D341Med (cell line): Measurements from ENCODE around the gene CFAP58.
"Not testable (repeated sequence)": the region's sequence is repeated elsewhere in the genome, so short reads cannot be mapped to it uniquely, and the experiment has no call there.

Experiments
- DNase-seq: peaks from one replicate; pipeline ENCODE4 v3.0.0; 2012; ENCODE audit warnings: low spot score

CFAP58 gene

GRCh38 chr10:104437226-104437625 lies 83.6 kb downstream of the CFAP58 start:
- no peak for DNase-seq

GRCh38 chr10:104440221-104440620 lies 86.6 kb downstream of the CFAP58 start:
- no peak for DNase-seq

- DNase-seq, result no peak
Measured at GRCh38 chr10:104441329-104442000, 87.8 kb downstream of the CFAP58 start.

- DNase-seq, result no peak
Measured at GRCh38 chr10:104445359-104445758, 91.7 kb downstream of the CFAP58 start.

- DNase-seq, result no peak
Measured at GRCh38 chr10:104446151-104446550, 92.5 kb downstream of the CFAP58 start.

- DNase-seq, result no peak
Measured at GRCh38 chr10:104447331-104447730, 93.7 kb downstream of the CFAP58 start.

- DNase-seq, result no peak
Measured at GRCh38 chr10:104447906-104448305, 94.3 kb downstream of the CFAP58 start.

GRCh38 chr10:104449391-104449790 lies 95.8 kb downstream of the CFAP58 start:
- no peak for DNase-seq

GRCh38 chr10:104450490-104450889 lies 96.9 kb downstream of the CFAP58 start:
- DNase-seq, result no peak

- no peak for DNase-seq
Measured at GRCh38 chr10:104450954-104451353, 97.3 kb downstream of the CFAP58 start.

- DNase-seq, result peak; percentile 21
Measured at GRCh38 chr10:104452977-104453376, 99.3 kb downstream of the CFAP58 start.

GRCh38 chr10:104456802-104457542 lies 103.3 kb downstream of the CFAP58 start:
- no peak for DNase-seq

- no peak for DNase-seq
Measured at GRCh38 chr10:104457543-104457828, 103.9 kb downstream of the CFAP58 start.

- not testable (repeated sequence) for DNase-seq
Measured at GRCh38 chr10:104465575-104465974, 111.9 kb downstream of the CFAP58 start.

- not testable (repeated sequence) for DNase-seq
Measured at GRCh38 chr10:104468818-104469217, 115.2 kb downstream of the CFAP58 start.

- no peak for DNase-seq
Measured at GRCh38 chr10:104472505-104472904, 118.9 kb downstream of the CFAP58 start.

- DNase-seq, result no peak
Measured at GRCh38 chr10:104472957-104473745, 119.5 kb downstream of the CFAP58 start.

- DNase-seq, result no peak
Measured at GRCh38 chr10:104478380-104478779, 124.7 kb downstream of the CFAP58 start.

GRCh38 chr10:104479906-104480593 lies 126.4 kb downstream of the CFAP58 start:
- DNase-seq, result no peak

GRCh38 chr10:104480797-104481196 lies 127.2 kb downstream of the CFAP58 start:
- no peak for DNase-seq

- DNase-seq, result no peak
Measured at GRCh38 chr10:104483582-104483981, 129.9 kb downstream of the CFAP58 start.

GRCh38 chr10:104485632-104486031 lies 132.0 kb downstream of the CFAP58 start:
- DNase-seq, result no peak
